Stimulated activated effector memory CD8-positive, alpha-beta T cell treated with anti-CD3 and anti-CD28 coated beads, Interleukin-12 subunit alpha, Interleukin-12 subunit beta, amount 100 ng/mL, for 72 hours (primary cell): ENCODE data around the gene MAPK7.

Source experiments
- ATAC-seq: fragments of 150-1000 bp; cut with Tn5 transposase; 2 replicates; pipeline ENCODE4 v1.10.0; 2021
- DNase-seq, 2 donors: peaks; one replicate each; pipeline ENCODE4 v3.0.0; 2021 to 2022; ENCODE audit warnings: low spot score in 2 of 2
- H3K27ac Mint-ChIP-seq: one replicate; pipeline ENCODE4 v1.8.0; 2022; ENCODE audit warnings: mild to moderate bottlenecking, mixed read lengths
- H3K36me3 Mint-ChIP-seq: one replicate; pipeline ENCODE4 v1.8.0; 2022; ENCODE audit warnings: mild to moderate bottlenecking, mixed read lengths
- H3K4me1 Mint-ChIP-seq: one replicate; pipeline ENCODE4 v1.8.0; 2022; ENCODE audit warnings: mixed read lengths
- H3K4me3 Mint-ChIP-seq: one replicate; pipeline ENCODE4 v1.8.0; 2022; ENCODE audit warnings: mild to moderate bottlenecking, mixed read lengths
- H3K9me3 Mint-ChIP-seq: one replicate; pipeline ENCODE4 v1.8.0; 2022; ENCODE audit warnings: mixed read lengths

MAPK7 gene

DNA sequence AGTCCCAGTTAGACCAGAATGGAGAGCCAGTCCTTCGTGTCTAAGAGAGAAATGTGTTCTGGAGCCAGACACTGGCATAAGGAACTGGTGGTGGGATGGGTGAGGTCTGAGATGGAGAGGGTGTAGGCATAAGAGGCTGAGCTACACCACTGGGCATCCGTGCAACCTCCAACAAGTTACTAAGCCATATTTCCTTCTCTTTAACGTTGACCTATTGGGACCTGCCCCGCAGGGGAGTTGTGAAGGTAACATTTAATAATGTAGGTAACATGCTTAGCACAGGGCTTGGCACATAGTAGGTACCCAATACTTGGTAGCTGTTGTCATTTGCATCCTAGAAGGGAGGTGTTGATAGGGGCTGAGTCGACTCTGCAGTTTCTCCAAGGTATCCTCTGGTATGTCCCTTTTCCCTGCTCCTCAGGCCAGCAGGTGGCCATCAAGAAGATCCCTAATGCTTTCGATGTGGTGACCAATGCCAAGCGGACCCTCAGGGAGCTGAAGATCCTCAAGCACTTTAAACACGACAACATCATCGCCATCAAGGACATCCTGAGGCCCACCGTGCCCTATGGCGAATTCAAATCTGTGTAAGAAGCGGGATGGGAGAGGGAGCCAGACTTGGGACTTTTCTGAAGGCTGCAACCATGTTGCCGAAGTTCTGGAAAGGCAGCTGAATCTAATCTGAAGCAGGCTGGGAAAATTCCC is 1.2 kb downstream of the MAPK7 start:
- peaks cover 25% of the 10 kb centered on the region for H3K4me1 Mint-ChIP-seq
- peak overlapping the region; percentile 99 for H3K4me3 Mint-ChIP-seq
- H3K36me3 Mint-ChIP-seq: peaks cover 38% of the 10 kb centered on the region
- DNase-seq: peak in 1 of 2 donors; percentile 45
- peak overlapping the region; percentile 40 for H3K27ac Mint-ChIP-seq
- no peaks in the 10 kb centered on the region for H3K9me3 Mint-ChIP-seq
- no peak for ATAC-seq

DNA sequence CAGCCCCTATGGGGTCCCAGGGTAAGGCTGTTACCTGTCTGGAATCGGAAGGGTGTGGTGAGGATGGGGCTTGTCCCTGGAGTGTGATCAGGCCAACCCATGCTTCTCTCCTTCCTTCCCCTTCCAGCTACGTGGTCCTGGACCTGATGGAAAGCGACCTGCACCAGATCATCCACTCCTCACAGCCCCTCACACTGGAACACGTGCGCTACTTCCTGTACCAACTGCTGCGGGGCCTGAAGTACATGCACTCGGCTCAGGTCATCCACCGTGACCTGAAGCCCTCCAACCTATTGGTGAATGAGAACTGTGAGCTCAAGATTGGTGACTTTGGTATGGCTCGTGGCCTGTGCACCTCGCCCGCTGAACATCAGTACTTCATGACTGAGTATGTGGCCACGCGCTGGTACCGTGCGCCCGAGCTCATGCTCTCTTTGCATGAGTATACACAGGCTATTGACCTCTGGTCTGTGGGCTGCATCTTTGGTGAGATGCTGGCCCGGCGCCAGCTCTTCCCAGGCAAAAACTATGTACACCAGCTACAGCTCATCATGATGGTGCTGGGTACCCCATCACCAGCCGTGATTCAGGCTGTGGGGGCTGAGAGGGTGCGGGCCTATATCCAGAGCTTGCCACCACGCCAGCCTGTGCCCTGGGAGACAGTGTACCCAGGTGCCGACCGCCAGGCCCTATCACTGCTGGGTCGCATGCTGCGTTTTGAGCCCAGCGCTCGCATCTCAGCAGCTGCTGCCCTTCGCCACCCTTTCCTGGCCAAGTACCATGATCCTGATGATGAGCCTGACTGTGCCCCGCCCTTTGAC is 2.4 kb downstream of the MAPK7 start:
- ATAC-seq: no peak
- H3K4me3 Mint-ChIP-seq: no peak overlapping the region
- H3K9me3 Mint-ChIP-seq: no peaks in the 10 kb centered on the region
- peaks cover 25% of the 10 kb centered on the region for H3K4me1 Mint-ChIP-seq
- DNase-seq: no peak
- H3K27ac Mint-ChIP-seq: no peak overlapping the region
- peaks cover 40% of the 10 kb centered on the region for H3K36me3 Mint-ChIP-seq

DNA sequence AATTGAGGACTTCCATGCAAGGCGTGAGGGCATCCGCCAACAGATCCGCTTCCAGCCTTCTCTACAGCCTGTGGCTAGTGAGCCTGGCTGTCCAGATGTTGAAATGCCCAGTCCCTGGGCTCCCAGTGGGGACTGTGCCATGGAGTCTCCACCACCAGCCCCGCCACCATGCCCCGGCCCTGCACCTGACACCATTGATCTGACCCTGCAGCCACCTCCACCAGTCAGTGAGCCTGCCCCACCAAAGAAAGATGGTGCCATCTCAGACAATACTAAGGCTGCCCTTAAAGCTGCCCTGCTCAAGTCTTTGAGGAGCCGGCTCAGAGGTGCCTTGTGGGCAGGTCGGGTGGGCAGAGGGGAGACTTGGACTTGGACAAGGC is 3.1 kb downstream of the MAPK7 start:
- H3K36me3 Mint-ChIP-seq: peaks cover 40% of the 10 kb centered on the region
- H3K27ac Mint-ChIP-seq: no peak overlapping the region
- H3K9me3 Mint-ChIP-seq: no peaks in the 10 kb centered on the region
- DNase-seq: no peak
- ATAC-seq: no peak
- peaks cover 20% of the 10 kb centered on the region for H3K4me1 Mint-ChIP-seq
- H3K4me3 Mint-ChIP-seq: no peak overlapping the region

DNA sequence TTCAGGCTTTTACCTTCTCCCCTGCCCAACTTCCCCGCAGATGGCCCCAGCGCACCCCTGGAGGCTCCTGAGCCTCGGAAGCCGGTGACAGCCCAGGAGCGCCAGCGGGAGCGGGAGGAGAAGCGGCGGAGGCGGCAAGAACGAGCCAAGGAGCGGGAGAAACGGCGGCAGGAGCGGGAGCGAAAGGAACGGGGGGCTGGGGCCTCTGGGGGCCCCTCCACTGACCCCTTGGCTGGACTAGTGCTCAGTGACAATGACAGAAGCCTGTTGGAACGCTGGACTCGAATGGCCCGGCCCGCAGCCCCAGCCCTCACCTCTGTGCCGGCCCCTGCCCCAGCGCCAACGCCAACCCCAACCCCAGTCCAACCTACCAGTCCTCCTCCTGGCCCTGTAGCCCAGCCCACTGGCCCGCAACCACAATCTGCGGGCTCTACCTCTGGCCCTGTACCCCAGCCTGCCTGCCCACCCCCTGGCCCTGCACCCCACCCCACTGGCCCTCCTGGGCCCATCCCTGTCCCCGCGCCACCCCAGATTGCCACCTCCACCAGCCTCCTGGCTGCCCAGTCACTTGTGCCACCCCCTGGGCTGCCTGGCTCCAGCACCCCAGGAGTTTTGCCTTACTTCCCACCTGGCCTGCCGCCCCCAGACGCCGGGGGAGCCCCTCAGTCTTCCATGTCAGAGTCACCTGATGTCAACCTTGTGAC is 3.6 kb downstream of the MAPK7 start:
- H3K4me3 Mint-ChIP-seq: no peak overlapping the region
- H3K36me3 Mint-ChIP-seq: peaks cover 40% of the 10 kb centered on the region
- ATAC-seq (no peak), DNase-seq (no peak)
- no peak overlapping the region for H3K27ac Mint-ChIP-seq
- no peaks in the 10 kb centered on the region for H3K9me3 Mint-ChIP-seq
- H3K4me1 Mint-ChIP-seq: peaks cover 16% of the 10 kb centered on the region

DNA sequence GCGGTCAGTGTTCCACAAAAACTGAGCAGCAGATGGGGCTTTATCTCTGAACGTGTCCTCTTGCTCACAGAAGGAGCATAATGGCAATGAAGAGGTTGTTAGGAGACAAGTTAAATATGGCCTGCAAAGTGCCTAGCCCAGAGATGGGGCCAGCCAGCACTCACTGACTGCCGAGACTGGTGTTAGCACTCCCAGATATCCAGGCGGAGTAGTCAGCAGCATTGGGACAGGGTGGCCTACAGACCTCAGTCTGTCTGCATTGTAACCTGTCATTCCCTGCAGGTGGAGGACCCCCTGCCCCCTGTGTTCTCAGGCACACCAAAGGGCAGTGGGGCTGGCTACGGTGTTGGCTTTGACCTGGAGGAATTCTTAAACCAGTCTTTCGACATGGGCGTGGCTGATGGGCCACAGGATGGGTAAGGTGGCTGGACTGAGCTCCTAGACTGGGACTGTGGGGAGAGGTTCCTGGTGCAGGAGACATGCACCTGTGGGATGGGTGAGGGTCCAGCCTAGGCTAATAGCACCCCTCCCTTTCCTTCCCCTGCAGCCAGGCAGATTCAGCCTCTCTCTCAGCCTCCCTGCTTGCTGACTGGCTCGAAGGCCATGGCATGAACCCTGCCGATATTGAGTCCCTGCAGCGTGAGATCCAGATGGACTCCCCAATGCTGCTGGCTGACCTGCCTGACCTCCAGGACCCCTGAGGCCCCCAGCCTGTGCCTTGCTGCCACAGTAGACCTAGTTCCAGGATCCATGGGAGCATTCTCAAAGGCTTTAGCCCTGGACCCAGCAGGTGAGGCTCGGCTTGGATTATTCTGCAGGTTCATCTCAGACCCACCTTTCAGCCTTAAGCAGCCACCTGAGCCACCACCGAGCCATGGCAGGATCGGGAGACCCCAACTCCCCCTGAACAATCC is 4.5 kb downstream of the MAPK7 start:
- Mint-ChIP-seq H3K4me3 (no peak overlapping the region), H3K4me1 (peaks cover 15% of the 10 kb centered on the region), H3K36me3 (peaks cover 35% of the 10 kb centered on the region), H3K9me3 (no peaks in the 10 kb centered on the region), H3K27ac (no peak overlapping the region)
- DNase-seq (no peak), ATAC-seq (no peak)

DNA sequence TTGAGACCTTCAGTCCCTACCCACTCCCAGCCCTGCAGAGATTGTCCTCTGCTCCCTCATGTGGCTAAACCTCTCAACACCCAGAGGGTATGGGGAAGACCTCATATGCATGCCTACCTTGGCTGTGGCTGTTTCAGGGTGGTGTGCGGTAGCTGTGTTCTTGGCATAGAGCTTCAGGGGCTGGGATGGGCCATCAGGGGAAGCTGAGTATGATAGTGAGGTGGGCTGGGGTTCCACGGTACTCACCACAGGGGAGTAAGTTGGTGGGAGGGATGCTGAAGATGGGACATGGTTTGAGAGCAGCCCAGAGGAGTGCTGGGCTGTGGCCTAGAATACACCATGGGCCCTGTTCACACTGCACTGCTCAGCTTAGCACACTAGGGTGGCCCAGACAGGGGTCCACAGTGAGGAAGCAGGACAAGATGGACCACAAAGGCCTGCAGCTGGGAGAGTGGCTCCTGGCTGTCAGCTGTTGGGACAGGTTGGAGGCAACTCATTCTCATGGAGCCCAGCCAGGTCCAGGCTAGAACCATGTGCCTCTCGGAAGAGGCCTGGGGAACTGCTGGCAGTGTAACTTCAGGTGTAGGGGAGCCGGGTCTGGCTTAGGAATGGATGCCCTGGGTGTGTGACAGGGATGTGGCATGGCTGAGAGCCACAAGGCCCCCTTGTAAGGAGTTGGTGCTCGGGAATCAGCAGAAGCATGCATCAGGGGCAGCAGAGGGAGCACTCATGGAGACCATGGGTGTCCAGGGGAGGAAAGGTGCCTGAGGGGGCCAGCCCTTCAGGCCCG is 5.6 kb downstream of the MAPK7 start:
- H3K4me3 Mint-ChIP-seq: no peak overlapping the region
- no peaks in the 10 kb centered on the region for H3K9me3 Mint-ChIP-seq
- H3K36me3 Mint-ChIP-seq: peaks cover 25% of the 10 kb centered on the region
- peaks cover 19% of the 10 kb centered on the region for H3K4me1 Mint-ChIP-seq
- ATAC-seq (no peak), DNase-seq (no peak)
- peak overlapping the region; percentile 86 for H3K27ac Mint-ChIP-seq

DNA sequence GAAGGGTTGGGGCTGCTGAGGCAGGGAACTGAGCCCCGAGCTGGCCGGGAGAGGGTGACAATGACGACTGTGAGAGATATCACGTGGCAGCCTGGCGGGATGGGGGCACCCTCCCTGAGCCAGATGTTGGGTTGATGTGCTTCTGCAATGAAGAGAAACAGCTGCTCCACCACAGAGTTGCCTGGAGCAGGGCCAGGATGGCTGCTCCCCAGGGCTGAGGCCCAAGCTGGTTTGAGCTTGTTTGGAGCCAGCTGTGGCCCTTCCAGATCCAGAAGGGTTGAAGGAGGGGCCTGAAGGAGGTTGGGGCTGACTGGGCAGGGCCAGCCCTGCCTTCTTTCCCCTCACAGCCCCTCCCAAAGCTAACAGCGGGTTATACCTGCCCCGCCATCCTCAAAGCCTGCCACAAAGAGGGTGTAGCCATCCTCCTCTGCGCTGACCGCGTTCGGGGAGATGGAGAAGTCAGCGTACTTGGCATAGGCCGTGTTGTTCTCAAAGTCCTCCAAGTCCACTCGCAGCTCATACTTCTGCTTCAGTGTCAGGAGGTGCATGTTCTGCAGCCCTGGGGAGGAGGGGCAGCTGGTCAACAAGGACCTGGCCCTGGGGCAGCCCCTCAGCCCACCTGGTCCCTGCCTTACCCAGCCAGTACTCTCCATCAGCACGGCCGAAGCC is 6.6 kb downstream of the MAPK7 start:
- H3K36me3 Mint-ChIP-seq: peaks cover 20% of the 10 kb centered on the region

DNA sequence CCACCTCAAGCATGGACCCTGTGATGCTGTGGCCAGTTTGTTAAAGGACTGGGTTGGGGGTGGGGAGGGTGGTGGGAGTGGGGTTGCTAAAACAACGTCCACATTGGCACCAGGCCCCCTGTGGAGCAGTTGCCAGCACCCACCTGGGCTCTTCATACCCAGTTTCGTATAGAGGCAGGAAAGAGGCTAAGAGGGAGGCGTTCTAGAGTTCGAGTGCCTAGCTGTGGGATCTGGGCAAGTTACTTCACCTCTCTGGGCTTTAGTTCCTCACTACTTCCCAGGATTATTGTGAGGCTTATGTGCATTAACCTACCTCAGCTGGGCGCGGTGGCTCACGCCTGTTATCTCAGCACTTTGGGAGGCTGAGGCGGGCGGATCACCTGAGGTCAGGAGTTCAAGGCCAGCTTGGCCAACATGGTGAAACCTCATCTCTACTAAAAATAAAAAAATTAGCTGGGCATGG is 7.3 kb downstream of the MAPK7 start:
- ATAC-seq (no peak), DNase-seq (no peak)
- Mint-ChIP-seq H3K9me3 (no peaks in the 10 kb centered on the region), H3K36me3 (peaks cover 19% of the 10 kb centered on the region), H3K4me1 (peaks cover 19% of the 10 kb centered on the region), H3K27ac (no peak overlapping the region), H3K4me3 (no peak overlapping the region)

More for the DNA sequence above, 6.6 kb downstream of the MAPK7 start:
- DNase-seq: no peak
- no peak overlapping the region for H3K4me3 Mint-ChIP-seq
- H3K4me1 Mint-ChIP-seq: peaks cover 19% of the 10 kb centered on the region
- H3K9me3 Mint-ChIP-seq: no peaks in the 10 kb centered on the region
- H3K27ac Mint-ChIP-seq: no peak overlapping the region
- no peak for ATAC-seq

DNA sequence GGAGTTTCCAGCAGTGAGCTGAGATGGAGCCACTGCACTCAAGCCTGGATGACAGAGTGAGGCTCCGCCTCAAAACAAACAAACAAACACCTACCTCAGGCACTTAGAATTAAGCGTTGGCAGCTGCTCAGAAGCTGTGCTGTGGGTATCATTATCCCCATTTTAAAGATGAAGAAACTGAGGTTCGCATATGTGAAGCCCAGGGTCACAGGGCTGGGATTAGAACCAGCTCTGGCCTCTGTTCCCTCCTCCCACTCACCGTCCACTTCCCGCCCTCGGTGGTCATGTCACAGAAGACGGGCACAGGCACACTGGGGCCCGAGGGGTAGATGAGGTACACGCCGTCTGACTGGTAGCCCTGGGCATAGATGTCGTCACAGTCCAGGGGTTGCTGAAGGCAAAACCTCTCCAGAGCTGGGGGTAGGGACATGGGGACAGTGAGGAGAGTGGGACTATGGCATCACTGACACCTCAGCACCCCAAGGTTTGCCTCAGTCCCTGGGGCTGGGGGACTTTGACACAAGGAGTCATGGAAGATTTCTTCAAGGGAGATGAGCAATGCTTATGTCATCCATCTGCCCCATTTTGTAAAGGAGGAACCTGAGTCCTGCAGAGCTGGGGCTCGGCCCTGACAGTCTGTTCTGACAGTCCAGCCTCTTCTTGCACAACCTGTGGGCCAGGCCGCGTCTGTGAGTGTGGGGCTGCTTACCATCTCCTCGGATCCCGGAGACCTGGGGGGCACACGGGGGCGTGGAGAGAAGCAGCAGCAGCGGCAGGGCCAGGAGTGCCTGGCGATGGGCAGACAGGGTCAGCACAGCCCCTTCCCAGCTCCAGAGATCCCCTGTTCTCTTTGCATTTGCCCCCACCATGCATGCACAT is 8.0 kb downstream of the MAPK7 start:
- Mint-ChIP-seq H3K36me3 (peaks cover 19% of the 10 kb centered on the region), H3K27ac (peak overlapping the region; percentile 6), H3K4me1 (peaks cover 19% of the 10 kb centered on the region), H3K9me3 (no peaks in the 10 kb centered on the region), H3K4me3 (no peak overlapping the region)
- ATAC-seq (peak; percentile 53), DNase-seq (no peak)

DNA sequence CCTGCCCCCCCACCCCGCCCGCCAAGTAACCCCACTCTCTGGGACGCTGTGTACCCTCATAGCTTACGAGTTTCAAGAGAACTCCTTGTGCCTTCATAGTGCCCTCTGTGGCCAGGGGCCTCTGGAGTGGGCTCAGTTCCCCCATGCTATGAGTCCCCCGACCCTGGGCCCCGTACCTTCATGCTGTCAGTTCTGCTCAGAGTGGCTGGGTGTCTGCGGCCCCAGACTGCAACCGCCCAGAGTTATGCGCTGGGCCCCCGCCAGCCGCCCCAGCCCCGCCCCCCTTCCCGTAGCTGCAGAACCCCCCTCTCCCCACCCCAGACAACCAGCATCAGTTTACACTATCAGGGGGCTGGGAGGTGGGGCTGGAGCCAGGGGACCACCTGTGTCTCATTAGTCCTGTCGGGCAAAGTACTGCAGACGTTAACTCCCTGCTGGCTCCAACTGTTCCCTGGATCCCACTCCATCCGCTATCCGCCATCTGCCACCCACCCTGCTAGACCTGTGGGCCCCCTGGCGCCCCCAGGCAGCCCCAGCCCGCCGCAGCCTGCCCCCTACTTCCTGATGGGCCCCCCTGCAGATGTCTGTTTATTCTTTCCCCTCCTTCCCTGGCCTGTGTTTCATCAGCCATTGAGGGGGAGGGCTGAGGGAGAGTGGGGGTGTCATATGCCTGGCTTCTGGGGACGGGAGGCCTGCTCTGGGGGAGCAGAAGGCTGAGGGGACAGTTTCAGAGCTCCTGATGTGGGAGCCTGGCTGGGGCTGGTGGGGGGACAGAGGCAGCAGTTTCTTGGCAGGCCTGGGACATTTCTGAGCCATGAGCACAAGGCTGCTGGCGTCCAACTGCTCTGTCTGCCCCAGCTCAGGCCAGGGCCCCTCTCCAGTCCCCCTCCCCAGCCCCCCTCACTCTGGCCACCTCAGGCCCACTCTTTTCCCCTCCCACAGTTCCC is 8.9 kb downstream of the MAPK7 start, which contains the start of gene MFAP4:
Gene MFAP4 (minus strand): TSS at position 217 of the 947 bp plus-strand sequence. CDS start 35 bp downstream, at position 182.
- ATAC-seq (no peak), DNase-seq (no peak)
- peak within 1 kb of the TSS; percentile 85 for H3K27ac Mint-ChIP-seq
- H3K36me3 Mint-ChIP-seq: peaks cover 15% of the 10 kb centered on the region
- no peaks in the 10 kb centered on the region for H3K9me3 Mint-ChIP-seq
- H3K4me3 Mint-ChIP-seq: no peak within 1 kb of the TSS
- H3K4me1 Mint-ChIP-seq: peaks cover 19% of the 10 kb centered on the region

DNA sequence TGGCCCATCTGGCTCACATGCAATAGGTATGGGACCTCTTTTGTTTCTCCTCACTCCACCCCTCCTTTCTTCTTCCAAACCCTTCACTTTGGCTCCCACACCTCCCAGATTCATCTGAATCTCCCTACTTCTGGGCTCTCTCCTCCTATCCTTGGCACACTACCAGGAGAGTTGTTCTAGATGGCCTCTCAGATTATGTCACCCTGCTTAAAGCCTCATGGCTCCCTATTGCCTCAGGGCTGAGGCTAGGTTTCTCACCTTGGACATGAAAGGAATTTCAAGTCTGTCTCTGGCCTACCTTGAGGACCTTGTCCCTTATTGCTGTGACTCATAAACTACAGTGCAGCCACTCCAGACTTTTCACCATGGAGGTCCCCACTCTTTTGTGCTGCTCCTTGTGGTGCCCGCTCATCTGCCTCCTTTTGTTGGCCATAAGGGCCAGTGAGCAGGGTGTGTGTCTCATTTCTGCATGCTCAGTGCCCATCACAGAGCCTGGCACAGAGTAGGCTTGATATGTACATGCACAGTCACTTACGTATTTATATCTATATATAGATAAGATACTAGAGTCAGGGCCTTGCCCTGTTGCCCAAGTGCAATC is 9.7 kb downstream of the MAPK7 start:
- Mint-ChIP-seq H3K27ac (peak overlapping the region; percentile 85), H3K9me3 (no peaks in the 10 kb centered on the region), H3K4me3 (no peak overlapping the region), H3K4me1 (peaks cover 19% of the 10 kb centered on the region), H3K36me3 (peaks cover 7% of the 10 kb centered on the region)
- DNase-seq (no peak), ATAC-seq (no peak)
